ENCODE data around the gene DTNA.

DNA sequence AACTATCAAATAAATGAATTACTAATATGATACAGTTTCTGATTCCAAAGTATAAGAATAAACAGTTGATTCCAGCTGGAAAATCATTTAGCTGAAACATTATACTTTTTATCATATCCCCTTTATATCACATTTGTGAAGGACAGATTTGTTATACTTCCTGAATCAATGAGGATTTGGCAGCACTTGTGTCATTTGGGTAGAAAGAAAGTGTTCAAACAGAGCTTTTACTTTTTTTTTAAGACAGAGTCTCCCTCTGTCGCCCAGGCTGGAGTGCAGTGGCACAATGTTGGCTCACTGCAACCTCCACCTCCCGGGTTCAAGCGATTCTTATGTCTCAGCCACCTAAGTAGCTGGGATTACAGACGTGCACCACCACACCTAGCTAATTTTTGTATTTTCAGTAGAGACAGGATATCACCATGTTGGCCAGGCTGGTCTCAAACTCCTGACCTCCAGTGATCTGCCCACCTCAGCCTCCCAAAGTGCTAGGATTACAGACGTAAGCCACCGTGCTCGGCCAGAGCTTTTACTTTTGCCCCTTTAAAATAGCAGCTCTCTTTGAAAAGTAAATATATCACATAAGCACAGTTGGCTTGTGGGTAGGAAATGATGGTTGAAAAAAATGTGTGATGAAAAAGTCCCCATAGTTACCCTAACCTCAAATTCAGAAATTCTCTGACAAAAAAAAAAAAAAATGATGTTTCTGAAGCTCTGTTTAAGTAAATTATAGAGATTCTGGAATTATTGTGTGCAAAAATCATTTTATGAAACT is 95.2 kb downstream of the DTNA start:
- TF ChIP-seq, protein P1, sequence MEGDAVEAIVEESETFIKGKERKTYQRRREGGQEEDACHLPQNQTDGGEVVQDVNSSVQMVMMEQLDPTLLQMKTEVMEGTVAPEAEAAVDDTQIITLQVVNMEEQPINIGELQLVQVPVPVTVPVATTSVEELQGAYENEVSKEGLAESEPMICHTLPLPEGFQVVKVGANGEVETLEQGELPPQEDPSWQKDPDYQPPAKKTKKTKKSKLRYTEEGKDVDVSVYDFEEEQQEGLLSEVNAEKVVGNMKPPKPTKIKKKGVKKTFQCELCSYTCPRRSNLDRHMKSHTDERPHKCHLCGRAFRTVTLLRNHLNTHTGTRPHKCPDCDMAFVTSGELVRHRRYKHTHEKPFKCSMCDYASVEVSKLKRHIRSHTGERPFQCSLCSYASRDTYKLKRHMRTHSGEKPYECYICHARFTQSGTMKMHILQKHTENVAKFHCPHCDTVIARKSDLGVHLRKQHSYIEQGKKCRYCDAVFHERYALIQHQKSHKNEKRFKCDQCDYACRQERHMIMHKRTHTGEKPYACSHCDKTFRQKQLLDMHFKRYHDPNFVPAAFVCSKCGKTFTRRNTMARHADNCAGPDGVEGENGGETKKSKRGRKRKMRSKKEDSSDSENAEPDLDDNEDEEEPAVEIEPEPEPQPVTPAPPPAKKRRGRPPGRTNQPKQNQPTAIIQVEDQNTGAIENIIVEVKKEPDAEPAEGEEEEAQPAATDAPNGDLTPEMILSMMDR (IDR thresholded peaks at IDR 0.05; ENCODE audit: control extremely low read depth in 1 of 3, insufficient read depth in 1 of 3, low read depth in 1 of 3, low read length in 3 of 3): no peak
- TF ChIP-seq RFX5 (IDR thresholded peaks at IDR 0.05; ENCODE audit: borderline replicate concordance, low read depth, low read length) (no peak), CBX8 (IDR thresholded peaks at IDR 0.05; ENCODE audit: borderline replicate concordance, low read depth, low read length) (no peak), POLR2A (IDR thresholded peaks at IDR 0.05; ENCODE audit: control extremely low read depth in 1 of 2, low read depth in 2 of 2, low read length in 2 of 2) (no peak)
